Neural cell (in vitro differentiated cells): ENCODE measurements around the gene MACROD1.

ENCODE experiments used
- EZH2 ChIP-seq: fragments of 200-600, 300-800 bp; shearing (Covaris generic), sonication (generic); IDR thresholded peaks from 2 replicates; pipeline ENCODE4 v1.6.1; 2014; ENCODE audit warnings: antibody characterized with exemption, low read length, borderline replicate concordance, mild to moderate bottlenecking; ENCODE audit not compliant: insufficient read depth, poor library complexity, severe bottlenecking
- POLR2AphosphoS5 ChIP-seq: IDR thresholded peaks from 2 replicates; pipeline ENCODE4 v1.6.1; 2012

DNA sequence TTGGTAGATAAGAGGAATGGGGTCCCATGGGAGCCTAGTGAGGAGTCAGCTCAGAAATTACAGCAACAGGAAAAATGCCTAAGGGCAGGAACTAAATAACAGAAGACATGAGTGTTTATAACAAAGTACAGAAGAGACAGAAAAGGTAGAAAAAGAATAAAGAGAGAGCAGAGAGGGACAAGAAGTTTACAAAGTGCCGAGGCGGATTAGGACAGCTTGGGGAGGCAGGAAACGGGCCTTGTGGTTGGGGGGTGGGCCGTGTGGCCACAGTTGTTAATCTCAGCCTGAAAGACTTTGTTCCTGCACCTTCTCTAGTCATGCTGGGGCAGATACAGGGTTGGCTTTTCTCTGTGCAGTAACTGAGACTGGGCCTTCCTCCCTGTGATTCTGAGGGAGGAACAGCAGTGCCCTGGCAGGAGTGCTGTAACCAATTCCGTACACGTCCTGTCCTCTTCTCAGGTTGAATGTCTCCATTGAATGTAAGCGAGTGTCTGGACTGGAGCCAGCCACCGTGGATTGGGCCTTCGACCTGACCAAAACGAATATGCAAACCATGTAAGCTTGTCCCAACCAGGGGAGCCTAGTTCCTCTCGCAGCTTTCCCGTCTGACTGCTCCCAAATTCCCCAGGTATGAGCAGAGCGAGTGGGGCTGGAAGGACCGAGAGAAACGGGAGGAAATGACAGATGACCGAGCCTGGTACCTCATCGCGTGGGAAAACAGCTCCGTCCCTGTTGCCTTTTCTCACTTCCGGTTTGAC, 214.0 kb downstream of the MACROD1 start:
- no peak for TF ChIP-seq POLR2AphosphoS5
- no peak for TF ChIP-seq EZH2
